HG03060 (cell line): Measurements from ENCODE around the gene SORL1-AS1.

Experiments
- ATAC-seq: cut with Tn5 transposase; IDR thresholded peaks from one replicate; pipeline ENCODE4 v1.9.1; 2021; ENCODE audit warnings: low read depth, moderate number of reproducible peaks; ENCODE audit not compliant: unreplicated experiment

SORL1-AS1 gene

GRCh38 chr11:121452609-121453150, at the start of gene SORL1-AS1:
TSS of gene SORL1-AS1 (minus strand) at chr11:121452967.
- no peak for ATAC-seq

DNA sequence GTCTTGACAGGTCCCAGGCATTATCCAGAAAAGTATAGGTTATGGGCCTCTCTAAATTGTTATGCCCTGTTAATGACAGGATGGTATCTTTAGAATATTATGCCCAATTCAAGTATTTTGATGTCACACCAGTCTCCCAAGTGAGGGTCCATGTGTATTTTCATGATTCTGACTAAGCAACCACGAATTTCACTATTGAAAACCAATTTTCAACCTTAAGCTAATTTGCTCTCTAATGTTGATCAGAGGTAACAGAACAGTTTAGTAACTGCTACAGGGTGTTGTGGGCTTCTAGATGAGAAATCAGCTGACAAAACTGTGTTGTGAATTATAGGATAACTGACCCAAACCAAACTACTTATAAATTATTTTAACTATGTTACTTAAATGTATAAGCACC, 48.0 kb upstream of the SORL1-AS1 start:
- no peak for ATAC-seq

GRCh38 chr11:121500275-121500674, 47.5 kb upstream of the SORL1-AS1 start:
- no peak for ATAC-seq

- no peak for ATAC-seq
Measured at GRCh38 chr11:121499405-121499804, 46.6 kb upstream of the SORL1-AS1 start.

DNA sequence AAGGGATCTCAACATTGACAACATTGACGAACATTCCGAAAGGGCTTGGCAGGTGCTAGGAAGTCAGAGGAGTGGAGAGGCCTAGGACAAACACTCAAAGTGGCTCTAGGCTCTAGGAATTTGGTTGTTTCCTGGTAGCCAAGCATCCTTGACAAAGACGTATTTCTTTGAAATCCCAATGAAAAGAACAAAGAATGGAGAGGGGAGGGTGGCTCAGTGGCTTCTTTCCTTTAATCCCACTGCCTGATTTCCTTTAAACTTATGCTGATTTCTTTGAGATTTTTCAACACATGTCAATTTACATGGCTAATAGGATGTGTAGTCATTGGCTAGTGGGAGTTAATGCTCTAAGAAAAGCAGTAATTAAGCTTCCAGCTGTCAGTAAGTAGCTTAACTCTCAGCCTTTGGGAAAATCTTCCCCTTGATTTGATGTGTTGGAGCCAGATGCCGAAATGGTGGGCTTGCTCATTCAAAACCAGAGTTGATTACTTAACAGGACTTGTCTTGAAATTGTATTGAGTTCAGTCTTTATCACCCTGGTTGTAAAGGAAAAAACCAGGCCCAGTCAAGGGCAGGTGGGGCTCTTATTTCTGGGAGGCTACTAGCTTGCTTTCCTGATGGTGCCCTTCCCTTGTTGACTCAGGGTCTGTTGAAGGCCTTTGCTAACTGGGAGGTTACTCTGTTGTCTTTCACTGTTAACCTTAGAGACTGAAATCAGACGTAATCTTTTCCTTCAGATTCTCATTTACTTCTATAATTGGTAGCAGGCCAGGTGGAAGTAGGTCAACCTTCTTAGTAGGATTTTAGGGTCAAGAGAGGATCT, 44.6 kb upstream of the SORL1-AS1 start:
- no peak for ATAC-seq

GRCh38 chr11:121494355-121495099, 41.8 kb upstream of the SORL1-AS1 start:
- ATAC-seq: peak; percentile 79

DNA sequence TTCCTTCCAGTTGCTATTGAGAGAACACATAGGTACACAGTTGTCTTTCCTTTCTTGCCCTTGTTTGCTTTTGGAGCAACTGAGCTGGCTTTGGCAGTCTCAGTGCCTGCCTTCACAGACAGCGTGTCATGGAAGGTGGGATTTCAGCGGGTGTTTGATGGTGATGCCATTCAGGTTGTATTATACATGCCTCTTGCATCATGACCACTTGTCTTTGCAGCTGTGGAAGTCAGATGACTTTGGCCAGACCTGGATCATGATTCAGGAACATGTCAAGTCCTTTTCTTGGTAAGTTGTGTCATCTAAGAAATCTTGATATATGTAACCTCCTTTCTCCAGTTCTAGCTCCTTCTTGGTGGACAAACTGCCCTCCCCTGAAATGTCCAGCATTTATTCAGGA, 37.1 kb upstream of the SORL1-AS1 start:
- ATAC-seq: no peak

- ATAC-seq: no peak
Measured at GRCh38 chr11:121488641-121489040, 35.9 kb upstream of the SORL1-AS1 start.

DNA sequence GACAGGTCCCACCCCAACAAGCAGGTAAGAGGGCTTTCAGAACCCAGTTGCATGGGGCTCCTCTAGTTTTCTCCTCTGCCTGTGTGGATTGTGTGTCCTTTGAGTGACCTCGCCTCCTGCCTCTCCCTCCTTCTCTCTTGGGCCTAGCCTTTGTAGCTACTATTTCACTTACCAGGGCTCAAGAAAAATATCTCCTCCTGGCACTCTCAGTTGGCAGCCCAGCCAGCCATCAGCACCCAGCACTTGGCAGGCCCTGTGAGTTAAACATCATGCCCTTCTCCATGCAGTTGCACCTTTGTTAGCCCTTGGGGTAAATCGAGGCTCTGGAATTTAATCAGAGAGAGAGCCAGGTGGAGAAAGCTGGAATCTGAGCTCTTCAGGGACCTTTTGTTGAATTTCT, 35.4 kb upstream of the SORL1-AS1 start:
- no peak for ATAC-seq

GRCh38 chr11:121487191-121487590, 34.4 kb upstream of the SORL1-AS1 start:
- ATAC-seq: no peak

DNA sequence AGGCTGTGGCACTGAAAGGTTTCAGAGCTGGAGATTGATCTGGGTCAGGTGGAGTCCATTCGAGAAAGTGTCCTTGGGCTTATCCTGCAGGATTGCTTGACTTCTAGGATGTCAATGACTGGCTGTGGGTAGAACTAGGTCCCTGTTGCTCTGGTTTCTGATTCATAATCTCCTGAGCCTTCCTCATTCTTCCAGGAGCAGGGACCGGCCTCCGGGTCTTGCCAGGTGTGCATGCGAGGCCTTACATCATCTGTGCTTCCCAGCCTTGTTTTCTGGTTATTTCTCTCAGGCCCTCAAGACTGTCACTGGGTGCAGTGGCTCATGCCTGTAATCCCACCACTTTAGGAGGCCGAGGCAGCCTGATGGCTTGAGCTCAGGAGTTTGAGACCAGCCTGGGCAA, 33.3 kb upstream of the SORL1-AS1 start:
- ATAC-seq: no peak

GRCh38 chr11:121485216-121485615, 32.4 kb upstream of the SORL1-AS1 start:
- ATAC-seq: no peak

DNA sequence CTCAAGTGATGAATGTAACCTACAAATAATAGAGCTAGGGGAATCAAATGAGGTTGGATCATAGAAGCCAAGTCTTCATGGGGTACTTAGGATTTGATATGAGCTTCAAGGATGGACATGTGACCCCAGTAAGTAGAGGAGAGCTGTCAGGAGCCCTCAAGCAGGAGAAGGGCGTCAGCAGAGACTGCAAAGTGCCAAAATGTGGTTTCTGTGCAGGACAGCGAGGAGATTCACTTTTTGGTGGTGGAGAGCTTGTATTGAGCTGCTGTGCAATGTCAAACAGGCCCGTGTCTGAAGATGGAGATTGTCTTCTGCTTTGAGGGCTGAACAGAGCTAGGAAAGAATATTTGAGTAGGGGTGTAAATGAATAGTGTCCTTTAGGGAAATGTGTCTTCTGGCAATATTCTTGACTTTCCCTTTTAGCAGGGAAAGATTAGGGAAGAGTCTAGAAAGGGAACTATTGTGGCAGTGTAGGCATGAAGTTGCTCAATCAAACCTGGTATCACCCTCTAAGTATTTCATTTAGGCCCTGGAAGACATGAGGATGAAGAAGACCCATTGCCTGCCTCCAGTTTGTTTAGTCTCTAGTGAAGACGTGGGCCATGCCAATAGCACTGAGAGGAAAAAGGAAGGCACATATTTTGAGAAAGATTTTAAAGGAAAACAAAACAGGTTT, 31.2 kb upstream of the SORL1-AS1 start:
- ATAC-seq: no peak

DNA sequence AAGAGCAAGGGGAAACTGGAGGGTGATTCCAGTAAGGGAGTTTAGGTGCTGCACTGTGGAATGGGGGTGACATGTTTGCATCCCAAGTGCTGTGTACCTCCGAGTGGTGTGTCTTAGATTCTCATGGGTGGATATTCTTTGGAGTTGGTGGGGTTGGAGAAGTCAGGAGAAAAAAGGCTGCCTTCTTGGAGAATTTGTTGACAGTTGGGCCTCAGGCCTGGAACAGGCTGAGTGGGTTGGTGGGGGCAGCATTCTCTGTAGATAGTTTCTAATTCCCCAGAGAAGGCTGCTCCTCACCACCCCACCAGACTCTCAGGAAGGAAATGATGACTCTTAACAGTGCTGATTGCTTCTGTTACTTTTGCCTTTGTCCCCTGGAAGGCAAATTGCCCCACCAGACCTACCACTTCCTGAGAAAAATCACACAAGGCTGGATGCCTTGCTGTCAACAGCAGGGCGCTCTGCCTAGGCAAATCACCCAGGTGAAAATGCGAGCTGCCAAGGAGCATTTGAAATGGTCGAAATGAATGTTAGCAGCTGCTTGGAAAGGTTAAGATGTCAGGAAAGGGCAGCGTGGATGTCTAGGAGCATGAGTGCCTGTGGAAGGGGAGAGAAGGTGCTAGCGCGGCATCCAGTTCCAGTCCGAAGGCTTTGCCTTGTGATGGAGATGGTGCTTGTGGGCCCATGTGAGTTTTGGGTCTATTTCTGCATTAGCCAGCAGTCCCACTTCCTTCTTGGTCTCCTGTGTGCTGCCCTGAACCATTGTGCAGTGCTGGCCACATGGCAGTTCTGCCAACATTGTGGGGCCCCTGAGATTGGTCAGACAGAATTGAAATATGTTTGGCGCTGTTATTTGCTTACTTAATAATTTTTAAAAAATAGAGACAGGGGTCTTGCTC, 29.7 kb upstream of the SORL1-AS1 start:
- ATAC-seq: peak; percentile 81

DNA sequence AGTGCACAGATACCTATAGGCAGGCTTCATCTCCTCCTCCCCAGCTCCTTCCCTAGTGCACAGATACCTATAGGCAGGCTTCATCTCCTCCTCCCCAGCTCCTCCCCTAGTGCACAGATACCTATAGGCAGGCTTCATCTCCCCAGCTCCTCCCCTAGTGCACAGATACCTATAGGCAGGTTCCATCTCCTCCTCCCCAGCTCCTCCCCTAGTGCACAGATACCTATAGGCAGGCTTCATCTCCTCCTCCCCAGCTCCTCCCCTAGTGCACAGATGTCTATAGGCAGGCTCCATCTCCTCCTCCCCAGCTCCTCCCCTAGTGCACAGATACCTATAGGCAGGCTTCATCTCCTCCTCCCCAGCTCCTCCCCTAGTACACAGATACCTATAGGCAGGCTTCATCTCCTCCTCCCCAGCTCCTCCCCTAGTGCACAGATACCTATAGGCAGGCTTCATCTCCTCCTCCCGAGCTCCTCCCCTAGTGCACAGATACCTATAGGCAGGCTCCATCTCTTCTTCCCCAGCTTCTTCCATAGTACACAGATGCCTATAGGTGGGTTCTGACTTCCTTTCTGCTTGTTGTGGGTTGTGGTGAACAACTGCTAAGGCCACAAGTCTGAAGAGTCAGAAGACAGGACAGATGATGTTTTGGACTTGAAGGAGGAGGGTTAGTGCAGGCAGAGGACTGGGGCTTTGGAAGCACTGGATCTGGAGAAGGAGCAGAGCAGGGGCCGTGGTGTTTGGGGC, 28.9 kb upstream of the SORL1-AS1 start:
- peak; percentile 26 for ATAC-seq

- no peak for ATAC-seq
Measured at GRCh38 chr11:121479698-121480238, 27.0 kb upstream of the SORL1-AS1 start.

DNA sequence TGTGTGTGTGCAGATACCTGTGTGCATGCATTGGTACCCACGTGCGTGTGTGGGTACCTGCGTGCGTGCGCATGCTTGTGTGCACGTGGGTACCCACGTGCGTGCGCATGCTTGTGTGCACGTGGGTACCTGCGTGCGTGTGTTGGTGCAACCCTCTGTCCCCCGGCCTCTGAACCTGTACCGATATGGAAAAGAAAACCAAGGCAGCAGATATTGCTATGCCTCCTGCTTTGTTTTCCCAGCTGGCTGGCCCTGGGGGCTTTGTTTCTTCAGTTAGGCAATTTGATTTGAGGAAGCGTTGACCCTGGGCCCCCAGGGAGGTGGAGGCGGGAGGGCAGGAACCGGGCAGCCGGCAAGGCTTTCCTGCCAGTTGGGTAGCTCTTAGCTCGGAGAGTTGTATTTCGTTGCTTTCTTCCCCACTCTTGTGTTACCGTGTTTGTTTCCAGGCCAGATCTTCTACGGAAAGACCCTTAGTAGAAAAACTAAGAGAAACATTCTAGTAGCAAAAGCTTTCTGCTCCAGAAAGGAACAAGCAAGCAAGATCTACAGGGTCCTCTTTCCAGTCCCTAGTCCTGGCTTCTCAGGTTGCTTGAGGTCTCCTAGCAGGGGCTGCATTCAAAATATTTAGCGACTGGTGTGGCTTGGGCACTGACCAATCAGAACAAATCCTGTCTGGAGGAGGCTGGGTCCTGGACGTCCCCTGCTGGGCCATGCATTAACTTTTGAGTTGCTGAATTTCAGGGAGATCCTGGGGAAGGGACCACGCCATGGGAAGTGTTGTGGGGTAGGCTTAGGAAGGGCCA, 26.3 kb upstream of the SORL1-AS1 start:
- no peak for ATAC-seq

- ATAC-seq: no peak
Measured at GRCh38 chr11:121478226-121478894, 25.6 kb upstream of the SORL1-AS1 start.
